IPS DF 6.9 (cell line): ENCODE measurements around the gene CD37.
"Not testable (repeated sequence)": the region's sequence is repeated elsewhere in the genome, so short reads cannot be mapped to it uniquely, and the experiment has no call there.

Source experiments
- DNase-seq: peaks from one replicate; pipeline ENCODE4 v3.0.0-alpha.2; 2013; ENCODE audit warnings: low read depth, low spot score
- H3K27ac ChIP-seq: one replicate; pipeline ENCODE4 v1.5.1; 2013; ENCODE audit warnings: low read length, control low read depth
- H3K27me3 ChIP-seq: 2 replicates; pipeline ENCODE4 v1.6.1; 2013; ENCODE audit warnings: mild to moderate bottlenecking, low read length; ENCODE audit not compliant: control insufficient read depth, insufficient read depth
- H3K36me3 ChIP-seq: 2 replicates; pipeline ENCODE4 v1.6.1; 2013; ENCODE audit warnings: low read length; ENCODE audit not compliant: control insufficient read depth, insufficient read depth
- H3K4me1 ChIP-seq: 2 replicates; pipeline ENCODE4 v1.6.1; 2013; ENCODE audit warnings: low read length; ENCODE audit not compliant: control insufficient read depth, insufficient read depth
- H3K4me3 ChIP-seq: 2 replicates; pipeline ENCODE4 v1.5.1; 2013; ENCODE audit warnings: mild to moderate bottlenecking, low read length
- H3K9me3 ChIP-seq: 2 replicates; pipeline ENCODE4 v1.6.1; 2013; ENCODE audit warnings: low read length, inconsistent platforms; ENCODE audit not compliant: control insufficient read depth, insufficient read depth
- WGBS: extraction: QIAGEN DNeasy Blood & Tissue Kit; methylation state at CpG from one replicate; pipeline ENCODE4 v1.1.7; 2013; ENCODE audit warnings: mixed read lengths, missing lambda C conversion rate; ENCODE audit not compliant: insufficient read length, insufficient coverage; 5-methylcytosine and 5-hydroxymethylcytosine counted together

The CD37 gene

DNA sequence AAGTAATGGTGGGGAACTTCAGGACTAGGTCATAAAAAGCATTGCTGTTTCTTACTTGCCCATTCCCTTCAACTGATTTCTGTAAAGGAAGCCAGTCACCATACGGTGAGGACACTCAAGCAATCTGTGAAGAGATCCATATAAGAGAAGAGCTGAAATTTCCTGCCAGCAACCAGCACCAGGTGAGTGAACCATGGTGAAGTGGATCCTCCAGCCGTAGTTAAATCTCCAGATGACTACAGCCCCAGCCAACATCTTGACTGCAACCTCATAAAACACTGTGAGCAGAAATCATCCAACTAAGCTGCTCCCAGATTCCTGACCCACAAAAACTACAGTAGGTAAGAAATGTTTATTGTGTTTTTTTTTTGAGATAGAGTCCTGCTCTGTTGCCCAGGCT, 6.5 kb upstream of the CD37 start:
- no peak overlapping the region for H3K27ac ChIP-seq
- DNase-seq: no peak
- no CpG with 5 or more reads among the region's 2 CpGs for WGBS
- no peaks in the 10 kb centered on the region for H3K4me1 ChIP-seq
- H3K4me3 ChIP-seq: no peak overlapping the region
- no peaks in the 10 kb centered on the region for H3K9me3 ChIP-seq
- H3K36me3 ChIP-seq: no peaks in the 10 kb centered on the region
- no peaks in the 10 kb centered on the region for H3K27me3 ChIP-seq

DNA sequence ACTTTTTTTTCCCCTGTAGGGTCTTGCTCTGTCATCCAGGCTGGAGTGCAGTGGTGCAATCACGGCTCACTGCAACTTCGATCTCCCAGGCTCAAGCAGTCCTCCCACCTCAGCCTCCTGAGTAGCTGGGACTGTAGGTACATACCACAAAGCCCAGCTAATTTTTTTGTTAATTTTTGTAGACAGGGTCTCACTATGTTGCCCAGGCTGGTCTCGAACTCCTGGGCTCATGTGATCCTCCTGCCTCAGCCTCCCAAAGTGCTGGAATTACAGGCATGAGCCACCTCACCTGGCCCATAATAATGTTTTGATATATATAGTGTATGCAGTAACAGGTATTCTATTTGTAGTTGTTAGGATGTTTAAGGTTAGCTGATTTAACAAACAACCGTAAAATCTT, 4.0 kb upstream of the CD37 start:
- no CpG with 5 or more reads among the region's 4 CpGs for WGBS
- H3K27me3 ChIP-seq, H3K27ac ChIP-seq, H3K4me1 ChIP-seq, H3K36me3 ChIP-seq, DNase-seq, H3K4me3 ChIP-seq, H3K9me3 ChIP-seq: not testable (repeated sequence)

DNA sequence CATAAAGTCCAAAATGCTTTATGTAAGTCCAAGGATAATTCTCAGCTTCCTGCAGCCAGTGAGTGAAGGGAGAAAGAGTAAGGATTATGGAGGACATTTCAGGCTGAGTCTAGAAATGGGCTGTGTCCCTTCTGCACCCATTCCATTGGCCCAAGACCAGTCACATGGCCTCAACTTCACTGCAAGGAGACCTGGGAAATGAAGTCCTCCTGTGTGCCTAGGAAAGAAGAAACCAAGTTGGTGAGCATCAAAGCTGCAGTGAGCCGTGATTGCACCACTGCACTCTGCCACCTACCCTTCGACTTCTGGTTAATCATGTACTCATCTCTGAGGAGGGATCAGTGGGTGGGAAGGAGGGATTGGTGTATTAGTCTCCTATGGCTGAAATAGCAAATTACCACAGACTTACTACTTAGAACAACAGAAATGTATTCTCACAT, 3.6 kb upstream of the CD37 start:
- H3K9me3 ChIP-seq: no peaks in the 10 kb centered on the region
- H3K4me1 ChIP-seq: no peaks in the 10 kb centered on the region
- no CpG with 5 or more reads among the region's 2 CpGs for WGBS
- no peaks in the 10 kb centered on the region for H3K27me3 ChIP-seq
- no peak overlapping the region for H3K4me3 ChIP-seq
- no peak overlapping the region for H3K27ac ChIP-seq
- DNase-seq: no peak
- H3K36me3 ChIP-seq: no peaks in the 10 kb centered on the region

- no CpG with 5 or more reads among the region's 13 CpGs for WGBS
- not testable (repeated sequence) for H3K27me3 ChIP-seq, H3K36me3 ChIP-seq, DNase-seq, H3K4me3 ChIP-seq, H3K9me3 ChIP-seq, H3K4me1 ChIP-seq, H3K27ac ChIP-seq
These were observed 2.4 kb upstream of the CD37 start for GRCh38 chr19:49332691-49333417.

GRCh38 chr19:49333418-49333805, 1.8 kb upstream of the CD37 start:
- Histone ChIP-seq H3K9me3 (no peaks in the 10 kb centered on the region), H3K36me3 (no peaks in the 10 kb centered on the region), H3K27me3 (no peaks in the 10 kb centered on the region), H3K4me3 (no peak overlapping the region), H3K27ac (no peak overlapping the region), H3K4me1 (peaks cover under 1% of the 10 kb centered on the region; the same call in 1 of the 2 replicates)
- no CpG with 5 or more reads among the region's 3 CpGs for WGBS
- DNase-seq: no peak

GRCh38 chr19:49333811-49334288, 1.4 kb upstream of the CD37 start:
- WGBS: no CpG with 5 or more reads among the region's 8 CpGs
- Histone ChIP-seq H3K4me3 (no peak overlapping the region), H3K36me3 (no peaks in the 10 kb centered on the region), H3K4me1 (peaks cover 1% of the 10 kb centered on the region; the same call in 1 of the 2 replicates), H3K27me3 (no peaks in the 10 kb centered on the region), H3K9me3 (no peaks in the 10 kb centered on the region), H3K27ac (no peak overlapping the region)
- DNase-seq: no peak

DNA sequence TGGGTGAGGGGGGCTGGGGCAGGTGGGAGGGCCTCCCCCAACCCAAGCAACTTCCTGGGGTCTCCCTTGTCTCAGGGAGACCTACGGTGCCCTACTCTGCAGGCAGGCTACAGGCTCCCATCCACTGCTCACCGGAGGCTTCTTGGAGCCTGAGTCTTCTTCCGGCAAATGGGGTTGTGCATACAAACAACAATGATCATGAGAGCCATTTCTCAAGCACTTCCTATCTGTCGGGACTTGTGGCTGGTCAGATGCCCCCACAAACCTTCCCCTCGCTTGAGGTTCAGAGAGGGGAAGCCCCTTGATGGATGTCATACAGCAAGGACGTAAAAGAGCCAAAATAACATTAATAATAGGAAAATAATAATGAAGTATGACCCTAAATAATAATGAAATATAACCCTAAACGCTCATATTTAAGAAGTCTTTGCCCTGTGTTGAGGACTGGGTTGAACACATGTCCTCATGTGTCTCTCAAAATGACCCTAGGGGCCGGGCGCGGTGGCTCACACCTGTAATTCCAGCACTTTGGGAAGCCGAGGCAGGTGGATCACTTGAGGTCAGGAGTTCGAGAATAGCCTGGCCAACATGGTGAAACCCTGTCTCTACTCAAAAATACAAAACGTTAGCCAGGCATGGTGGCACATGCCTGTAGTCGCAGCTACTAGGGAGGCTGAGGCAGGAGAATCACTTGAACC, 727 bp downstream of the CD37 start:
- Histone ChIP-seq H3K4me1 (peaks cover 3% of the 10 kb centered on the region; the same call in 1 of the 2 replicates), H3K4me3 (no peak overlapping the region), H3K27me3 (no peaks in the 10 kb centered on the region), H3K27ac (no peak overlapping the region), H3K9me3 (no peaks in the 10 kb centered on the region), H3K36me3 (peaks cover under 1% of the 10 kb centered on the region; the same call in 1 of the 2 replicates)
- no CpG with 5 or more reads among the region's 14 CpGs for WGBS
- no peak for DNase-seq

DNA sequence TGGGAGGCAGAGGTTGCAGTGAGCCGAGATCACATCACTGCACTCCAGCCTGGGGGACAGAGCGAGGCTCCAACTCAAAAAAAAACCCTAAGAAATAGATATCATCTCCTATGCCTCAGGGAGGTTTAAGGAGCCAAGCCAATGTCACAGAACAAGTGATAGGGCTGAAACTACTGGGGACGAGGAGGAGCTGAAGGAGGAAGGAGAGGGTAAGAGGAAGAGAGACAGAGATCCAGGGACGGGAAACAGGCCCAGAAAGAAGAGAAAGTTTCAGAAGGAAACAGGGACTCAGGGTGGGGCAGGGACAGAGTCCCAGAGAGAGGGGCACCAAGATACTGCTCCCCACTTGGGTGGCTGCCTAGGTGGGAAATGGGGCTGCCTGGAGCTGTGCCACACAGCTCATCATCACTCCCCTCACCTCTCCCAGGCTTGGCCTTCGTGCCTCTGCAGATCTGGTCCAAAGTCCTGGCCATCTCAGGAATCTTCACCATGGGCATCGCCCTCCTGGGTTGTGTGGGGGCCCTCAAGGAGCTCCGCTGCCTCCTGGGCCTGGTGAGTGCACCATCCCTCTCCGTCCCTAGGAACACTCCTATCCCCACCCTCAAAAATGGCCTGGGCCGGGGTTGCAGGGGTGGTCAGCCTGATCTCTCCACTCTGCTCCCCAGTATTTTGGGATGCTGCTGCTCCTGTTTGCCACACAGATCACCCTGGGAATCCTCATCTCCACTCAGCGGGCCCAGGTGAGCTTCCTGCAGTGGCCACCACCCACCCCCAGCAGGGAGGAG, 1.5 kb downstream of the CD37 start:
- Histone ChIP-seq H3K9me3 (no peaks in the 10 kb centered on the region), H3K4me1 (peaks cover 3% of the 10 kb centered on the region; the same call in 1 of the 2 replicates), H3K27me3 (no peaks in the 10 kb centered on the region)

GRCh38 chr19:49337267-49338022, 2.2 kb downstream of the CD37 start:
- no peak for DNase-seq
- Histone ChIP-seq H3K9me3 (no peaks in the 10 kb centered on the region), H3K4me1 (peaks cover 3% of the 10 kb centered on the region; the same call in 1 of the 2 replicates), H3K27me3 (no peaks in the 10 kb centered on the region), H3K4me3 (peak overlapping the region; percentile 11; the same call in 1 of the 2 replicates), H3K36me3 (peaks cover 11% of the 10 kb centered on the region; the same call in 1 of the 2 replicates), H3K27ac (no peak overlapping the region)
- no CpG with 5 or more reads among the region's 19 CpGs for WGBS

More for the DNA sequence above, 1.5 kb downstream of the CD37 start:
- Histone ChIP-seq H3K36me3 (peaks cover 7% of the 10 kb centered on the region; the same call in 1 of the 2 replicates), H3K27ac (no peak overlapping the region), H3K4me3 (no peak overlapping the region)
- DNase-seq: no peak
- WGBS: no CpG with 5 or more reads among the region's 10 CpGs
